Effector memory CD8-positive, alpha-beta T cell (primary cell): Measurements from ENCODE around the gene CAMTA1.

Experiments used
- ATAC-seq: fragments of 150-1000 bp; cut with Tn5 transposase; replicated peaks from 2 replicates; pipeline ENCODE4 v1.10.0; 2021; ENCODE audit warnings: mild to moderate bottlenecking, moderate library complexity
- DNase-seq, 3 experiments: peaks; one replicate each; pipeline ENCODE4 v3.0.0; 2021
- H3K27ac Mint-ChIP-seq, 2 donors: one replicate each; pipeline ENCODE4 v1.8.0; 2022; ENCODE audit warnings: mild to moderate bottlenecking in 2 of 2, mixed read lengths in 2 of 2, moderate library complexity in 2 of 2
- H3K27me3 Mint-ChIP-seq, 2 donors: one replicate each; pipeline ENCODE4 v1.8.0; 2022; ENCODE audit warnings: mixed read lengths in 2 of 2
- H3K36me3 Mint-ChIP-seq: one replicate; pipeline ENCODE4 v1.8.0; 2022; ENCODE audit warnings: mild to moderate bottlenecking, moderate library complexity, mixed read lengths; ENCODE audit not compliant: insufficient read depth
- H3K4me1 Mint-ChIP-seq, 2 donors: one replicate each; pipeline ENCODE4 v1.8.0; 2022; ENCODE audit warnings: low read depth in 2 of 2, mixed read lengths in 2 of 2
- H3K4me3 Mint-ChIP-seq, 2 donors: one replicate each; pipeline ENCODE4 v1.8.0; 2022; ENCODE audit warnings: mild to moderate bottlenecking in 2 of 2, mixed read lengths in 2 of 2, moderate library complexity in 2 of 2
- H3K9me3 Mint-ChIP-seq, 2 donors: one replicate each; pipeline ENCODE4 v1.8.0; 2022; ENCODE audit warnings: mixed read lengths in 2 of 2

CAMTA1 gene

DNA sequence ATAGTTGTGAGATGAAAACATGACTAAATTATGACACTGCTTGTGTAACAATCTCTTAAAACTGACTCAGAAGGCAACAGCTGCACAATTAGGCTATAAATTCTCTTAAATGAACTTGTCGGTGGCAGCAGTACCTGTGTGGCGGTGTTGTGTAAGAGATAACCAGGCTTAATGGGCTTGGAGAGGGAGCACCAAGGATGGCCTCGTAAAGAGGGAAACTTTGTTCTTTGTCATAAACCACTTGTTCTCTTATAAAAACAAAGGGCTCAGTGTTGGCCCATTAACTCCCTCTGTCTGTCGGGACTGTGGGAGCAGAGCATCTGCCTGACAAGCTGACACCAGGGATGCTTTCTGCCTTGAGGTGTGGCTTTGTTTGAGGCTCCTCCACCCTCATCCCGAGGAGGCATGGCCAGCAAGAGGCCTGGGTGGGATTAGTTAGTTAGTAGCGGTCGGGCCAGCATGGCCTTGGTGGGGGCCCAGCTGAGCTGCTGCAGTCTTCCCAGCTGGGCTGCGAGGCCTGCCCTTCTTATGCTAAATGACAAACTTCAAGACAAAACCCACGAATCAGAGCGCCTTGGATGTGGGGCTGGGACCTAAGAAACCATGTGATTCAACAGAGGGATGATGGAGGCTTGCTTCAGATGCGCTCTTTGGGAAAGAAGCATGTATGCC is 171.4 kb downstream of the CAMTA1 start:
- Mint-ChIP-seq H3K4me3 (no peak overlapping the region), H3K36me3 (peaks cover 4% of the 10 kb centered on the region), H3K27ac (no peak overlapping the region), H3K27me3 (peaks cover 21 to 61% of the 10 kb centered on the region in 2 donors), H3K4me1 (peaks cover 0 to 2% of the 10 kb centered on the region in 2 donors), H3K9me3 (no peaks in the 10 kb centered on the region)
- DNase-seq = no peak
- ATAC-seq = no peak

DNA sequence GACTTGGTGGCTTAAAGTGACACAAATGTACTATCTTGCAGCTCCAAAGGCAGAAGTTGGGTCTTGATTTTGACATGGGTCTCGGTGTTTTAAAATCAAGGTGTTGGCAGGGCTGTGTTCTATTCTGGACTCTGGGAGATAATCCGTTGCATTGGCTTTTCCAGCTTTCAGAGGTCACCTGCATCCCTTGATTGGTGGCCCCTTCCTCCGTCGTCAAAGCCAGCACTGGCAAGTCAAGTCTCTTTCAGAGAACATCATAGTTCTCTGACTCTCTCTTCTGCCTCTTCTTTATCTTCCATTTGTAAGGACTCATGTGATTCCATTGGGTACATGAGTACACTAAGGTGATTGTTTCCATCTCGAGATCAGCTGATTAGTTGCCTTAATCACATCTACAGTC is 172.1 kb downstream of the CAMTA1 start:
- Mint-ChIP-seq H3K9me3 (no peaks in the 10 kb centered on the region), H3K27me3 (peaks cover 26 to 68% of the 10 kb centered on the region in 2 donors), H3K36me3 (peaks cover 4% of the 10 kb centered on the region), H3K4me3 (no peak overlapping the region), H3K4me1 (peaks cover 0 to 2% of the 10 kb centered on the region in 2 donors), H3K27ac (no peak overlapping the region)
- DNase-seq (no peak), ATAC-seq (no peak)

DNA sequence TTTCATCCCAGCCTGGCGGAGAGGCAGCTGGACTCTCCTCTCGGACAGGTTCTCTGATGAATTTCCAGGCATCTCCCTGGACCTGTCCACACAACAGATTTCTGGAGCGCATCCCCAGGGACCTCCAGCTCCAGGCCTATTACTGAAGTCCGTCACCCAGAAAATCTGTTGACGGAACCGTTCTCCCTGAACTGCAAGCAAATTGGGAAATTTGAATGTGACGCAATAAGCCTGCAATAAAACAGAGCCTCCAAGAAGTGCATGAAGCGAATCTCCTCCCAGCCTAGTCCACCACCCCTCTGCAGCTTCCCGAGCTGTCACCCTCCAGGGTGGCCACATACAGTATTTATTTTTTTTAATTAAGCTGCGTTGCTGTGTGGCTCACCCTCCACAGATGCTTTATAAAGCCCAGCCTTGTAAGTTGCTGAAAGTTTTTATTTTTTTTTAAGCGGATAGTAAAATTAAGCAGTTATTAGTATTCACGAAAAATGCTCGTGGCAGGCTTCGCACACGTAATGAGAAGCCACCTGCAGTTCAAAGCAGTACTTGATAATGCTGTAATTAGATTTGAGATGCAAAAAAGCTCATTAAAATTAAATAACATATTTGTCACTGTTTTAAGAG is 173.3 kb downstream of the CAMTA1 start:
- no peak for ATAC-seq
- H3K4me1 Mint-ChIP-seq = peaks cover 4 to 6% of the 10 kb centered on the region in 2 donors
- DNase-seq = no peak
- no peak overlapping the region for H3K27ac Mint-ChIP-seq
- H3K27me3 Mint-ChIP-seq = peaks cover 31 to 78% of the 10 kb centered on the region in 2 donors
- no peaks in the 10 kb centered on the region for H3K9me3 Mint-ChIP-seq
- H3K4me3 Mint-ChIP-seq = no peak overlapping the region
- peaks cover 4% of the 10 kb centered on the region for H3K36me3 Mint-ChIP-seq

DNA sequence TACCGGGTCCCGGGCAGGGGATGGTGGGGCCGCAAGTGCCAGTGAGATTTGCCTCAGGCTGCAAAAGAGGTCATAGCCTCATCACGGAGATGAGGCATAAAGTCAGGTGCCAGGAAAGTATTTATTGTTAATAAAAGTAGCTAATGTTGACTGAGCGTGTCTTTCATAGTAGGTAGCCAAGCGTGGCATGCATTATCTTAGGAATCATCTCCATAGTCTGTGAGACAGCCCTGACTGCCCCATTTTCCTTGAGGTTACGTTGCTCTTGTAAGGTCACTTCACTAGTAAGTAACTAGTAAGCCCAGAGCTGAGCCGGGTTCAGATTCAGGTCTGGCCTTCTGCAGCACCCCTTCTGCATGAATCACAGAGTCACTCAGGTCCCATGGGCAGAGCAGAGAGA is 174.2 kb downstream of the CAMTA1 start:
- DNase-seq (no peak), ATAC-seq (no peak)
- H3K4me3 Mint-ChIP-seq = no peak overlapping the region
- H3K36me3 Mint-ChIP-seq = peaks cover 4% of the 10 kb centered on the region
- H3K27ac Mint-ChIP-seq = no peak overlapping the region
- peaks cover 10% of the 10 kb centered on the region in 2 donors for H3K4me1 Mint-ChIP-seq
- no peaks in the 10 kb centered on the region for H3K9me3 Mint-ChIP-seq
- peaks cover 40 to 87% of the 10 kb centered on the region in 2 donors for H3K27me3 Mint-ChIP-seq

DNA sequence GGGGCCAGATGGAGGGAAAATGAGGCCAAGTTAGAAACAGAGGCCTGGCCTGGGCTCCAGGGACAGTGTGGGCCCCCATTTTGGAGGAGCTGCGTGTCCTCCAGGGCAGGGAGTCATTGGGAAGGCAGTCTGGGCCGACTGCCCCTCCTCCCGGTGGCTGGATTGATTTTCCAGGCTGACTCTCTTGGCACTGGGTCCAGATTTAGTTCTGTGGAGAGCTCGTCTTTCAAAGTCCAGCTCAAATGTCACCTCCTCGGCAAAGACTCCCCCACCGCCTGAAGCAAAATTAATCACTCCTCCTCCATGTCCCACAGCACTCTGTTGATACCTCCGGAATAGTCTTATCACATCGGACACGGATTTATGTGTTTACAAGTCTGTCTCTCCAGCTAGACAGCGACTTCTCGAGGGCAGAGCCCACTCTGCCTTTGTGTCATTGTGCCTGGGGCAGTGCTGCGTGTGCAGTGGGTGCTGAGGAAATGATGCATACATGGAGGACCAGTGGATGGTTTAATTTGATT is 175.1 kb downstream of the CAMTA1 start:
- H3K36me3 Mint-ChIP-seq = no peaks in the 10 kb centered on the region
- DNase-seq (no peak), ATAC-seq (no peak)
- H3K4me1 Mint-ChIP-seq = peaks cover 10% of the 10 kb centered on the region in 2 donors
- H3K27ac Mint-ChIP-seq = no peak overlapping the region
- peaks cover 49 to 89% of the 10 kb centered on the region in 2 donors for H3K27me3 Mint-ChIP-seq
- no peaks in the 10 kb centered on the region for H3K9me3 Mint-ChIP-seq
- H3K4me3 Mint-ChIP-seq = peak overlapping the region in 1 of 2 donors; percentile 12

DNA sequence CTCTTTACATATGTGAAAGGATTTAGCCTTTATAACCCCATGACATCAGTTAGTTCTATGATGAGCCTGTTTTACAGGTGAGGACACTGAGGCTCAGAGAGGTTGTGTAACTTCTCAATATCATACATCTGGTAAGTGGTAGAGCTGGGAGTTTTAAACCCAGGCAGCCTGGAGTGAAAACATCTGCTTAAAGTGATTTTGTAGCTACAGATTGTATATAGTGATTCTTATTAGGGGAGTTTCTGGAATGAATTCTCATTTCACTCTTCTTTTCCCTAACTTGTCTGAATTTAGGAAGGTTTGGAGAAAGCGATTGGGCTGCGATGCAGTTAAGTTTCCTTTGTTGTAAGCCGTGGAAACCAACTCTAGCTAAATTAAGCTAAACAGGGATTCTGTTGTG is 175.6 kb downstream of the CAMTA1 start:
- no peak overlapping the region for H3K27ac Mint-ChIP-seq
- DNase-seq (no peak), ATAC-seq (no peak)
- H3K27me3 Mint-ChIP-seq = peaks cover 54 to 89% of the 10 kb centered on the region in 2 donors
- no peaks in the 10 kb centered on the region for H3K36me3 Mint-ChIP-seq
- H3K4me1 Mint-ChIP-seq = peaks cover 10% of the 10 kb centered on the region in 2 donors
- no peak overlapping the region for H3K4me3 Mint-ChIP-seq
- H3K9me3 Mint-ChIP-seq = no peaks in the 10 kb centered on the region

DNA sequence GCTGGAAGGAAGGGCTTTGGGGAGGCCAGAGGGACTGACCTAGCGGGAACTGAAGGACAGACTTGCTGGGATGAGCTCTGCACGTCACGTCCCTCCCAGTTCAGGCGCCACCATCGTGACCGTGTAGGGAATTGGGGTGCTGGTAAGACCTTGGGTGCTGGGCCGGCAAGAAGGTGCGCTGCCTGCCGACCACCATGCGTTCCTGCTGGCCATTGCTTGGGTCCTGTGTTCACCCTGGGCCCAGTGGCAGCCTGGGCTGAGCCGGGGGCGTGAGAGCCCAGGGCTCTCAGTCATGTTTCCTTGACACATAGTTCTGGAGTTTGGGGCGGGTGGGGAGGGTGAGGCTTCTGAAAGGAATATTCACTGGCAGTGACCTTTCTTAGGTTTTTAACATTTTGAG is 176.0 kb downstream of the CAMTA1 start:
- Mint-ChIP-seq H3K9me3 (no peaks in the 10 kb centered on the region), H3K36me3 (no peaks in the 10 kb centered on the region), H3K4me3 (no peak overlapping the region), H3K4me1 (peaks cover 10% of the 10 kb centered on the region in 2 donors), H3K27ac (no peak overlapping the region), H3K27me3 (peaks cover 58 to 91% of the 10 kb centered on the region in 2 donors)
- DNase-seq (no peak), ATAC-seq (no peak)

DNA sequence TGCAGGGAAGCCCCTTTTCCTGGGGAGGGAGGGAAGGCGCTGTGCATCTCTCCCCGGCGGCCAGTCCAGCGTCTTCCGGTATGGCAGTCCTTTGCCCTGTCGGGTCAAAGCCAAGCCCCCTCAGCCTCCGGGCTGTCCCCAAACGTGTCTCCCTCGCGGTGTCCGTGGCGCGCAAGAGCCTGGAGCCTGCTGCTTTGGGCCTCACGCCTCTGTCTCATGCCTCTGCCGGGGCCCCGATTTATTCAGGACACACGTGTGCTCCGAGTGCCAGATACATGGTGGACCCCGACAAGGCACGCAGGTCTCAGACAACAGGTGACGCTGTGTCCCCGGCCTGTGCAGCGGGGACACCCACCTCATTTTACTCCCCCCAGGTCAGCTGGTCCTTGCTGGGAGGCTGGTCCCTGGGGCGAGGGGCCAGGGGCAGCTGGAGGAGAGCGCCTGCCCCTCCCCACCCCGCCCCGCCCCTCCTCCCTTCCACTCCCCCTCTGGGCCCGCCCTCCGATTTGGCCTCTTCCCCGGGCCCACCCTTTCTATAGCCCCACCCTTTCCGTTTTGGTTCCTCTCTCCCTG is 176.7 kb downstream of the CAMTA1 start:
- no peak for DNase-seq
- Mint-ChIP-seq H3K27ac (no peak overlapping the region), H3K36me3 (no peaks in the 10 kb centered on the region), H3K4me1 (peaks cover 10% of the 10 kb centered on the region in 2 donors), H3K9me3 (no peaks in the 10 kb centered on the region), H3K27me3 (peaks cover 65 to 93% of the 10 kb centered on the region in 2 donors), H3K4me3 (peak overlapping the region; percentile 74)
- ATAC-seq = peak; percentile 36

DNA sequence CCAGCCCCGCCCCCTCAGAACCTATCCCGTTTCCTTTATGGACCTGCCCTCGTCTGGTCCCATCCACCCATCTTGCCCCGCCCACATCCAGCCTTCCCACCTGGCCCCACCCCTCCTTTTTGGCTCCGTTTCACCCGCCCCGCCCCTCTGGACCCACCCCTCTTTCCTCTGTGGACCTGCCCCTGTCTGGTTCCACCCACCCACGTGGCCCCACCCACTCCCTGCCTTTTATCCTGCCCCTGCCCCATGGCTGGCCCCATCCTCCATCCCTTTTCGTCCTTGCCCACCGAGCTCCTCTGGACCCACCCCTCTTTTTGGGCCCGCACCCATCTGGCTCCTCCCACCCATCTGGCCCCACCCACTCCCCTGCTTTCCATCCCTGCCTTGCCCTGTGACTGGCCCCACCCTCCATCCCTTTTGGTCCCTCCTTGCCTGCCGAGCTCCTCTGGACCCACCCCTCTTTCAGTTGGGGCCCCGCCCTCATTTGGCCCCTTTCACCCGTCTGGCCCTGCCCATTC is 177.3 kb downstream of the CAMTA1 start:
- peaks cover 10% of the 10 kb centered on the region in 2 donors for H3K4me1 Mint-ChIP-seq

DNA sequence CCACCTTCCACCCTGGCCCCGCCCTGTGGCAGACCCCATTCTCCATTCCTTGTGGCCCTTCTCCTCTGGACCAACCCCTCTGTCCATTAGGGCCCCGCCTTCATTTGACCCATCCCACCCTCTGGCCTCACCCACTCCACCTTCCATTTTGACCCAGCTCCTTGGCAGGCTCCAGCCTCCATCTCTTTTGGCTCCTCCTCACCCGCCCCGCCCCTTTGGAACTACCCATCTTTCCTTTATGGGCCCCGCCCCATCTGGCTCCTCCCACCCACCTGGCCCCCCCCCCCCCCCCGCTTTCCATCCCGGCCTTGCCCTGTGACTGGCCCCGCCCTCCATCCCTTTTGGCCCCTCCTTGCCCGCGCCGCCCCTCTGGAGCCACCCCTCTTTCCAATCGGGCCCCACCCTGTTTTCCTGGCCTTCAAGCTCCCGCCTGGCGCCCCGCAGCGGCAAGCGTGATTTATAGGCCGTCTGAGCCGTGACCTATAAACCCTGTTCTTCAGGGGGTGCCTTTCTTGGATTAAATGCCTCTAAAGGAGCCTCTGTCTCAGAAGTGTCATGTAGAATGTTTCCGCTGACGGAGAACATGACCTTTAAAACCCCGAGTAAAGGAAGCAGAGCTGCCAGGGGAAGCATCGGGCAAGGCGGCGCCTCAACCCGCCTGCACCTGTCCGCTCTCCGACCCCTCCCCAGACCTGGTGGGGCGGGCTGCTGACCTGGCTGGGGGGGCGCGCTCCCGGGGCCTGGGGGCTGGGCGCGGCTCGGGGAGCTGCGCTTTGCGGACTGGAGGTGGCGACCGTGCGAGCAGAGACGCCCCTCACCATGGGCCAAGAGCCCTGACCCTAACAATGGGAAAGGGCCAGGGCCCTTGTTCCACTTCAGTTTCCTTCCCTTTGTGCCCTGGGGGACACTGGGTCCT is 178.0 kb downstream of the CAMTA1 start:
- peak in 1 of 3 experiments; percentile 4 for DNase-seq
- Mint-ChIP-seq H3K9me3 (no peaks in the 10 kb centered on the region), H3K4me1 (peaks cover 10 to 12% of the 10 kb centered on the region in 2 donors), H3K4me3 (peak overlapping the region; percentile 74), H3K27ac (no peak overlapping the region), H3K27me3 (peaks cover 77 to 94% of the 10 kb centered on the region in 2 donors), H3K36me3 (no peaks in the 10 kb centered on the region)
- ATAC-seq = peak; percentile 69

More for the DNA sequence above, 177.3 kb downstream of the CAMTA1 start:
- Mint-ChIP-seq H3K36me3 (no peaks in the 10 kb centered on the region), H3K27ac (no peak overlapping the region), H3K9me3 (no peaks in the 10 kb centered on the region), H3K4me3 (peak overlapping the region; percentile 74), H3K27me3 (peaks cover 70 to 93% of the 10 kb centered on the region in 2 donors)
- peak; percentile 47 for ATAC-seq
- DNase-seq = no peak

DNA sequence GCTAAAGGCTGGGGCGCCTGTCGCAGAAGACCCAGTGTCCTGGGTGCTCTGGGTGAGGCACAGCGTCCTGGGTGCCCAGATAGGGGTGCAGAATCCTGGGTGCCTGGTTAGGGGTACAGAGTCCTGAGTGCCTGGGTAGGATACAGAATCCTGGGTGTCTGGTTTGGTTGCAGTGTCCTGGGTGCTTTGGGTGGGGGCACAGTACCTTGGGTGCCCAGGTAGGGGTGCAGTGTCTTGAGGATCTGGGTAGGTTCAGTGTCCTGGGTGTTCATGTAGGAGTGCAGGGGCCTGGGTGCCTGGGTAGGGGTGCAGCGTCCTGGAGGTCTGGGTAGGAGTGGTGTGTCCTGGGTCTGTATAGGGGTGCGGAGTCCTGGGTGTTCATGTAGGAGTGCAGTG is 178.7 kb downstream of the CAMTA1 start:
- no peak overlapping the region for H3K4me3 Mint-ChIP-seq
- H3K9me3 Mint-ChIP-seq = no peaks in the 10 kb centered on the region
- H3K27me3 Mint-ChIP-seq = peaks cover 84 to 98% of the 10 kb centered on the region in 2 donors
- peaks cover 13 to 14% of the 10 kb centered on the region in 2 donors for H3K4me1 Mint-ChIP-seq
- no peak overlapping the region for H3K27ac Mint-ChIP-seq
- DNase-seq = no peak
- no peak for ATAC-seq
- H3K36me3 Mint-ChIP-seq = no peaks in the 10 kb centered on the region

DNA sequence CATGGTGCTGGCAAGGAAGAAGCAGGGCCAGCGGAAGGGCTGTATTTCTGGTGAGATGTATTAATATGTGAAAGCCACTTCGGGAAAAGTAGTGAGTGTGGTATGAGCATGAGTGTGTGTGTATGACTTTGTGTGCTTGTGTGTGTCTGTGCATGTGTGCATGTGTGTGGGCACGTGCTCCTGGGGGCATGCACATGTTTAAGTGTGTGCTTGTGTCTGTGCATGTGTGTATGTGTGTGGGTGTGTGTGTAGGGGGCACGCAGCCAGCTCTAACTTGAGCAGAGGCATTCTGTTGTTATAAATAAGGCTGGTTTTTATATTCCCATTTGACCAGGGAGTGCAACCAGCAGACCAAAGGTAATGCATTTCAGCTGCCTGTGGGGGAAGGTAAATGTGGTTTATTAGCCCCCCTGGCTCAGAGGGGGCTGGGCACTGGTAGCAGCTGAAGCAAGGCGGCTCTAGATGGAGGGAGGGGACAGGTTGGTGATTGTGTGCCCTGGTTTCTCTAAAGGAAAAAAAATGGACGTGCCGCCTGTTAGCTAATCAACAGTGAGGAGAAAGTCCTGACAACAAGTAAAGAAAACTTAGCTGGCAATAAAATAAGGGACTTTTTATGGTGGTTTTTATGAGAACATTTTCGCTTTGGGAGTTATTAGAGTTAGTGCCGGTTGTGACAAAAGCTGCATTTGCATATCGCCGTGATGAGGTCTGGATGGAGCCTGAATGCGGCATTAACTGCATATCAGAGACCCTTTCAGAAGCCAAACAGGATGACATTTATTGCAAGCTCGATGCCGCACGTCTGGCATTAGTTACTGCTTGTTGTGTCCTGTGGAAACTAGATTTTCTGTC is 180.1 kb downstream of the CAMTA1 start:
- Mint-ChIP-seq H3K27me3 (peaks cover 82 to 96% of the 10 kb centered on the region in 2 donors), H3K4me3 (no peak overlapping the region), H3K9me3 (no peaks in the 10 kb centered on the region), H3K27ac (no peak overlapping the region), H3K4me1 (peaks cover 17 to 19% of the 10 kb centered on the region in 2 donors), H3K36me3 (no peaks in the 10 kb centered on the region)
- no peak for DNase-seq
- no peak for ATAC-seq
